Neural progenitor cell (in vitro differentiated cells): ENCODE results near the gene DAPK2.

Experiments
- CTCF ChIP-seq: fragments of 200-600 bp; sonication (generic); IDR thresholded peaks from 2 replicates; pipeline ENCODE4 v1.5.1; 2017; ENCODE audit warnings: antibody characterized with exemption, mild to moderate bottlenecking
- EZH2 ChIP-seq: fragments of 200-600 bp; sonication (generic); IDR thresholded peaks from 2 replicates; pipeline ENCODE4 v1.6.1; 2017; ENCODE audit warnings: antibody characterized with exemption, mild to moderate bottlenecking, moderate library complexity

- TF ChIP-seq EZH2 (no peak), CTCF (no peak)
Measured at GRCh38 chr15:63931556-63931955, 114.7 kb downstream of the DAPK2 start.
